Fibroblast of lung (primary cell): ENCODE results near the gene FAXC. TPM values are rescaled to one million over a fixed set of nuclear protein-coding genes. Genes with fewer than 3 reads are reported as not detected.

ENCODE experiments used
- DNase-seq, 2 donors: peaks; one replicate each; pipeline versions ENCODE4 v3.0.0 to v3.0.0-alpha.2; 2010; ENCODE audit warnings: low read depth in 2 of 2
- H2AFZ ChIP-seq: 2 replicates; pipeline ENCODE4 v1.5.1; 2012; ENCODE audit warnings: low read length, control low read depth, inconsistent platforms
- H3K27ac ChIP-seq: 2 replicates; pipeline ENCODE4 v1.5.1; 2011; ENCODE audit warnings: low read length, control low read depth; ENCODE audit not compliant: insufficient read depth
- H3K27me3 ChIP-seq: 2 replicates; pipeline ENCODE4 v1.5.1; 2011; ENCODE audit warnings: mild to moderate bottlenecking, low read length; ENCODE audit not compliant: control insufficient read depth, insufficient read depth
- H3K36me3 ChIP-seq: 2 replicates; pipeline ENCODE4 v1.5.1; 2011; ENCODE audit warnings: low read length; ENCODE audit not compliant: control insufficient read depth, insufficient read depth
- H3K4me1 ChIP-seq: 2 replicates; pipeline ENCODE4 v1.5.1; 2011; ENCODE audit warnings: low read length; ENCODE audit not compliant: control insufficient read depth, insufficient read depth; ENCODE audit errors: extremely low read depth
- H3K4me2 ChIP-seq: 2 replicates; pipeline ENCODE4 v1.5.1; 2011; ENCODE audit warnings: low read length, control low read depth; ENCODE audit not compliant: insufficient read depth; ENCODE audit errors: extremely low read depth
- H3K4me3 ChIP-seq, 4 experiments: fragments of 200-600 bp in 1 of 4; sonication (generic) in 1 of 4; replicated peaks in 1 of 4; 2 replicates each; pipeline ENCODE4 v1.5.1; 2011 to 2016; ENCODE audit warnings: low read length in 4 of 4, low read depth in 3 of 4, mild to moderate bottlenecking in 3 of 4, control low read depth in 2 of 4, inconsistent platforms in 1 of 4, mixed read lengths in 1 of 4; ENCODE audit not compliant: insufficient read depth in 1 of 4; ENCODE audit errors: control extremely low read depth in 1 of 4
- H3K79me2 ChIP-seq: 2 replicates; pipeline ENCODE4 v1.5.1; 2012; ENCODE audit warnings: mild to moderate bottlenecking, low read length, inconsistent platforms; ENCODE audit not compliant: control insufficient read depth, insufficient read depth
- H3K9ac ChIP-seq: 2 replicates; pipeline ENCODE4 v1.5.1; 2011; ENCODE audit warnings: mild to moderate bottlenecking, low read length, control low read depth; ENCODE audit not compliant: insufficient read depth
- H3K9me3 ChIP-seq: 2 replicates; pipeline ENCODE4 v1.5.1; 2012; ENCODE audit warnings: low read depth, low read length; ENCODE audit not compliant: control insufficient read depth, insufficient read depth
- H4K20me1 ChIP-seq: 2 replicates; pipeline ENCODE4 v1.5.1; 2011; ENCODE audit warnings: low read length; ENCODE audit not compliant: control insufficient read depth, insufficient read depth; ENCODE audit errors: extremely low read depth
- CTCF ChIP-seq, 2 donors: IDR thresholded peaks in 1 of 2; conservative IDR thresholded peaks in 1 of 2; 1 replicate in 1 of 2; 2 replicates in 1 of 2; pipeline ENCODE4 v1.5.1; 2011 to 2012; ENCODE audit warnings: low read length in 2 of 2, control low read depth in 1 of 2, inconsistent platforms in 1 of 2, low read depth in 1 of 2, mild to moderate bottlenecking in 1 of 2
- EZH2 ChIP-seq: IDR thresholded peaks from 2 replicates; pipeline ENCODE4 v1.5.1; 2012; ENCODE audit warnings: low read length, control low read depth, mild to moderate bottlenecking; ENCODE audit errors: missing control alignments
- polyA plus RNA-seq, 2 donors: library from polyadenylated mRNA; depleted of rRNA in 1 of 2; stranded (reverse) in 1 of 2; unstranded in 1 of 2; fragments of >200 nt; gene quantifications; 2 replicates each; pipeline ENCODE4 v1.2.1, GENCODE V29; 2011 to 2012; ENCODE audit warnings: missing spikeins in 1 of 2
- total RNA-seq: library from RNA; depleted of rRNA; stranded (reverse); fragments of >200 nt; gene quantifications from 2 replicates; pipeline ENCODE4 v1.2.1, GENCODE V29; 2014

Gene FAXC
- total and polyA plus RNA-seq, 2 donors (not counting 1 experiment from before 2014, with no cell fraction given), result 0.17 to 2.7 TPM

DNA sequence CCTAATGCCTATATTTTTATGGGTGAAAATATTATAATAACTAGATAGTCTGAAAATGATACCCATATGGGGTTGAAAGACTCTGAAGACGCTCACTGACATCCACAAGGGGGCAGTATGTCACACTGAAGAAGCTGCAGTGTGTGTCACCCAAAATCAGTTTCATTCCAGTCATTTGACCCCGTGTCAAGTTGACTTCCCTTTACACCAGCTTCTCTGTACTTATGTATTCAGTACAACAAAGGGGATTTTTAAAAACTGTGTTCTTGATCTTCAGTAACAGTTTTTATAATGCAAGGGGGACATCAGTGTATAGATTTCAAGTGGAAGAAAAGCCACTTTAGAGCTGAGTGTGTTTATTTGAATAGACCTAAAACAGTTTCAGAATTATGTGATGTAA, 19.3 kb downstream of the FAXC start:
- Histone ChIP-seq H3K9ac (no peak overlapping the region), H3K27ac (no peak overlapping the region), H3K4me2 (no peak overlapping the region), H4K20me1 (no peaks in the 10 kb centered on the region), H3K4me3 (no peak overlapping the region), H3K79me2 (no peaks in the 10 kb centered on the region), H3K36me3 (no peaks in the 10 kb centered on the region), H3K9me3 (no peaks in the 10 kb centered on the region), H3K27me3 (no peaks in the 10 kb centered on the region), H2AFZ (no peak overlapping the region), H3K4me1 (no peaks in the 10 kb centered on the region)
- TF ChIP-seq CTCF (conservative IDR thresholded peaks at IDR 0.05 in 1 of 2, IDR thresholded peaks at IDR 0.05 in 1 of 2; ENCODE audit: low read depth in 1 of 2, low read length in 2 of 2) (peak; percentile 90 to 91), EZH2 (no peak)
- DNase-seq, result peak; percentile 57 to 79

GRCh38 chr6:99324996-99325395, 24.5 kb downstream of the FAXC start:
- Histone ChIP-seq H4K20me1 (no peaks in the 10 kb centered on the region), H3K27me3 (no peaks in the 10 kb centered on the region), H3K36me3 (no peaks in the 10 kb centered on the region), H3K9me3 (no peaks in the 10 kb centered on the region), H3K9ac (no peak overlapping the region), H3K4me1 (no peaks in the 10 kb centered on the region), H3K4me2 (no peak overlapping the region), H3K27ac (no peak overlapping the region), H3K4me3 (no peak overlapping the region), H2AFZ (no peak overlapping the region), H3K79me2 (no peaks in the 10 kb centered on the region)
- TF ChIP-seq CTCF (conservative IDR thresholded peaks at IDR 0.05 in 1 of 2, IDR thresholded peaks at IDR 0.05 in 1 of 2; ENCODE audit: low read depth in 1 of 2, low read length in 2 of 2) (no peak), EZH2 (no peak)
- DNase-seq, result no peak

GRCh38 chr6:99318566-99318965, 30.9 kb downstream of the FAXC start:
- no peak overlapping the region for H3K9ac ChIP-seq
- H3K9me3 ChIP-seq, result no peaks in the 10 kb centered on the region
- no peak overlapping the region for H3K4me2 ChIP-seq
- no peak overlapping the region for H2AFZ ChIP-seq
- no peaks in the 10 kb centered on the region for H3K36me3 ChIP-seq
- no peak overlapping the region for H3K4me3 ChIP-seq
- no peak overlapping the region for H3K27ac ChIP-seq
- H4K20me1 ChIP-seq, result no peaks in the 10 kb centered on the region
- H3K4me1 ChIP-seq, result no peaks in the 10 kb centered on the region
- no peak for TF ChIP-seq CTCF (conservative IDR thresholded peaks at IDR 0.05 in 1 of 2, IDR thresholded peaks at IDR 0.05 in 1 of 2; ENCODE audit: low read depth in 1 of 2, low read length in 2 of 2)
- no peak for TF ChIP-seq EZH2
- DNase-seq, result no peak
- H3K27me3 ChIP-seq, result no peaks in the 10 kb centered on the region
- no peaks in the 10 kb centered on the region for H3K79me2 ChIP-seq
